Caco-2 (cell line): ENCODE measurements around the gene AVL9. TPM values are rescaled to one million over a fixed set of nuclear protein-coding genes. Genes with fewer than 3 reads are reported as not detected.

Experiments
- BruUV-seq: library from RNA; stranded (reverse); fragments of 400-500 nt; replicated peaks from 2 replicates; lab custom pipeline; 2021; lab: Mats Ljungman, UMichigan
- CTCF ChIA-PET: fragments of 300-600 bp; sonication (Branson Sonifier 250); formaldehyde crosslinking; loops from one replicate; lab custom pipeline; 2022; ENCODE audit warnings: antibody characterized with exemption; lab: Charles Lee
- POLR2A ChIA-PET: fragments of 300-600 bp; sonication (Branson Sonifier 250); formaldehyde crosslinking; loops from one replicate; lab custom pipeline; 2022; ENCODE audit warnings: antibody characterized with exemption; lab: Charles Lee
- DNase-seq, 2 experiments: peaks; one replicate each; pipeline versions ENCODE4 v3.0.0 to v3.0.0-alpha.2; 2020 to 2022
- H3K27me3 ChIP-seq: replicated peaks from 2 replicates; pipeline ENCODE4 v1.6.0; 2011; ENCODE audit warnings: low read length; ENCODE audit not compliant: control insufficient read depth, insufficient read depth
- H3K36me3 ChIP-seq: 2 replicates; pipeline ENCODE4 v1.5.1; 2011; ENCODE audit warnings: low read length; ENCODE audit not compliant: control insufficient read depth, insufficient read depth
- H3K4me1 ChIP-seq: fragments of 250-450 bp; sonication (Bioruptor Pico); 2 replicates; pipeline ENCODE4 v1.5.1; 2020; ENCODE audit warnings: mild to moderate bottlenecking
- H3K4me3 ChIP-seq: 2 replicates; pipeline ENCODE4 v1.5.1; 2011; ENCODE audit warnings: low read depth, mild to moderate bottlenecking, control low read depth, low read length
- H3K9me3 ChIP-seq: fragments of 250-450 bp; sonication (Bioruptor Pico); 2 replicates; pipeline ENCODE4 v1.5.1; 2020; ENCODE audit warnings: mild to moderate bottlenecking, moderate library complexity
- H3K27ac Mint-ChIP-seq: one replicate; pipeline ENCODE4 v1.8.0; 2022; ENCODE audit warnings: mixed read lengths; ENCODE audit not compliant: unreplicated experiment
- H3K27me3 Mint-ChIP-seq: one replicate; pipeline ENCODE4 v1.8.0; 2022; ENCODE audit warnings: mixed read lengths; ENCODE audit not compliant: insufficient read depth, unreplicated experiment
- H3K36me3 Mint-ChIP-seq: one replicate; pipeline ENCODE4 v1.8.0; 2022; ENCODE audit warnings: mild to moderate bottlenecking, mixed read lengths; ENCODE audit not compliant: insufficient read depth, unreplicated experiment
- H3K4me1 Mint-ChIP-seq: one replicate; pipeline ENCODE4 v1.8.0; 2022; ENCODE audit warnings: low read depth, mixed read lengths; ENCODE audit not compliant: unreplicated experiment
- H3K4me3 Mint-ChIP-seq: one replicate; pipeline ENCODE4 v1.8.0; 2022; ENCODE audit warnings: mild to moderate bottlenecking, moderate library complexity, mixed read lengths; ENCODE audit not compliant: unreplicated experiment
- H3K9me3 Mint-ChIP-seq: one replicate; pipeline ENCODE4 v1.8.0; 2022; ENCODE audit warnings: mixed read lengths; ENCODE audit not compliant: unreplicated experiment
- CTCF ChIP-seq, 2 experiments: fragments of 200-600 bp in 1 of 2; IDR thresholded peaks; 1 replicate in 1 of 2; 2 replicates in 1 of 2; pipeline versions ENCODE4 v1.5.1 to v1.8.0; 2011 to 2022; ENCODE audit warnings: antibody characterized with exemption in 1 of 2, control low read depth in 1 of 2, inconsistent platforms in 1 of 2, low read depth in 1 of 2, low read length in 1 of 2, mild to moderate bottlenecking in 1 of 2, moderate library complexity in 1 of 2; ENCODE audit not compliant: insufficient read depth in 1 of 2, severe bottlenecking in 1 of 2, unreplicated experiment in 1 of 2
- intact Hi-C: fragments of 100-400 bp; cut with micrococcal nuclease; formaldehyde crosslinking; loops from one replicate; pipeline ENCODE4 v1.10.0; 2022; ENCODE audit not compliant: unreplicated experiment
- total RNA-seq: library from RNA; stranded (reverse); gene quantifications from 2 replicates; pipeline ENCODE4 v1.2.3, GENCODE V29; 2022

The AVL9 gene
- total RNA-seq, 1 experiment from 2014 or later, result 39.7 TPM

- ChIA-PET POLR2A (no interaction called here), CTCF (no interaction called here)
- H3K27me3 ChIP-seq, result no peaks in the 10 kb centered on the region
- Mint-ChIP-seq H3K4me3 (no peak overlapping the region), H3K4me1 (no peaks in the 10 kb centered on the region), H3K36me3 (no peaks in the 10 kb centered on the region), H3K9me3 (no peaks in the 10 kb centered on the region), H3K27ac (no peak overlapping the region), H3K27me3 (no peaks in the 10 kb centered on the region)
- DNase-seq, result no peak
- peaks cover 14% of the 10 kb centered on the region for H3K4me1 ChIP-seq
- no TSS peak for BruUV-seq
- TF ChIP-seq CTCF (IDR thresholded peaks at IDR 0.05; ENCODE audit: insufficient read depth in 1 of 2, low read depth in 1 of 2, low read length in 1 of 2, severe bottlenecking in 1 of 2, unreplicated experiment in 1 of 2), result no peak
- H3K36me3 ChIP-seq, result no peaks in the 10 kb centered on the region
- no peaks in the 10 kb centered on the region for H3K9me3 ChIP-seq
- H3K4me3 ChIP-seq, result no peak overlapping the region
- intact Hi-C loops, result no loop called here
Measured at GRCh38 chr7:32458025-32458424, 37.3 kb upstream of the AVL9 start.

GRCh38 chr7:32459788-32460187 is 35.5 kb upstream of the AVL9 start:
- Mint-ChIP-seq H3K36me3 (no peaks in the 10 kb centered on the region), H3K4me1 (no peaks in the 10 kb centered on the region), H3K27me3 (no peaks in the 10 kb centered on the region), H3K9me3 (no peaks in the 10 kb centered on the region), H3K4me3 (no peak overlapping the region), H3K27ac (no peak overlapping the region)
- H3K4me1 ChIP-seq, result peaks cover 14% of the 10 kb centered on the region
- TF ChIP-seq CTCF (IDR thresholded peaks at IDR 0.05; ENCODE audit: insufficient read depth in 1 of 2, low read depth in 1 of 2, low read length in 1 of 2, severe bottlenecking in 1 of 2, unreplicated experiment in 1 of 2), result no peak
- no peak overlapping the region for H3K4me3 ChIP-seq
- no peaks in the 10 kb centered on the region for H3K27me3 ChIP-seq
- no TSS peak for BruUV-seq
- intact Hi-C loops, result no loop called here
- ChIA-PET POLR2A (no interaction called here), CTCF (no interaction called here)
- no peaks in the 10 kb centered on the region for H3K9me3 ChIP-seq
- no peak for DNase-seq
- H3K36me3 ChIP-seq, result no peaks in the 10 kb centered on the region

- POLR2A ChIA-PET, result no interaction called here
- no peaks in the 10 kb centered on the region for H3K27me3 ChIP-seq
- no peak overlapping the region for H3K4me3 Mint-ChIP-seq
- H3K36me3 Mint-ChIP-seq, result no peaks in the 10 kb centered on the region
- no TSS peak for BruUV-seq
- H3K27ac Mint-ChIP-seq, result no peak overlapping the region
- no peak overlapping the region for H3K4me3 ChIP-seq
- peaks cover 14% of the 10 kb centered on the region for H3K4me1 ChIP-seq
- peak in 1 of 2 experiments; percentile 45 for DNase-seq
- H3K9me3 ChIP-seq, result no peaks in the 10 kb centered on the region
- H3K36me3 ChIP-seq, result no peaks in the 10 kb centered on the region
- no peaks in the 10 kb centered on the region for H3K27me3 Mint-ChIP-seq
- no peak for TF ChIP-seq CTCF (IDR thresholded peaks at IDR 0.05; ENCODE audit: insufficient read depth in 1 of 2, low read depth in 1 of 2, low read length in 1 of 2, severe bottlenecking in 1 of 2, unreplicated experiment in 1 of 2)
- intact Hi-C loops, result no loop called here
- CTCF ChIA-PET, result no interaction called here
- H3K4me1 Mint-ChIP-seq, result no peaks in the 10 kb centered on the region
- H3K9me3 Mint-ChIP-seq, result no peaks in the 10 kb centered on the region
Measured at GRCh38 chr7:32461484-32461883, 33.8 kb upstream of the AVL9 start.
